Activated CD4-positive, CD25-positive, alpha-beta regulatory T cell treated with anti-CD3 and anti-CD28 coated beads, Interleukin-2, amount 50 U/mL, for 72 hours (primary cell): ENCODE data around the gene PGBD5.
A peak's percentile ranks its signal among the peaks of the same experiment; 100 is the strongest.

Source experiments
- DNase-seq: peaks from one replicate; pipeline ENCODE4 v3.0.0; 2021

Gene PGBD5

DNA sequence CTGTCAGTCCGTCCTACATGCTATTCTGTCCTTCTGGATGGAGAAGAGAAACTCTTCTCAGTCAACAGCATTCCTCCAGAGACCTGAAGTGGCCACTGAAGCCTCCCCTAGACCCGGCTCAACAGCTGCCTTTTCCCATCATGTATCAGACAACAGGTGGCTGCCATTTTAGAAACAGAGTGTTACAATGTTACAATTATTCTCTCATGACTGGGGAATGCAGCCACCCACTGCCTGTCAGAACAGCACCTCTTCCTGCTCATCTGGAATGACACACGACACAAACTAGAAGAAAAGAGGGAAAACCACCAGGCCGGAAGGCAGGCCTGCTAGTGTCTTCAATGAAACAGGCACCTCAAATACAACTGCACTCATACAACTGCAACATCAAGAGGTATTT is 105.3 kb downstream of the PGBD5 start:
- no peak for DNase-seq

DNA sequence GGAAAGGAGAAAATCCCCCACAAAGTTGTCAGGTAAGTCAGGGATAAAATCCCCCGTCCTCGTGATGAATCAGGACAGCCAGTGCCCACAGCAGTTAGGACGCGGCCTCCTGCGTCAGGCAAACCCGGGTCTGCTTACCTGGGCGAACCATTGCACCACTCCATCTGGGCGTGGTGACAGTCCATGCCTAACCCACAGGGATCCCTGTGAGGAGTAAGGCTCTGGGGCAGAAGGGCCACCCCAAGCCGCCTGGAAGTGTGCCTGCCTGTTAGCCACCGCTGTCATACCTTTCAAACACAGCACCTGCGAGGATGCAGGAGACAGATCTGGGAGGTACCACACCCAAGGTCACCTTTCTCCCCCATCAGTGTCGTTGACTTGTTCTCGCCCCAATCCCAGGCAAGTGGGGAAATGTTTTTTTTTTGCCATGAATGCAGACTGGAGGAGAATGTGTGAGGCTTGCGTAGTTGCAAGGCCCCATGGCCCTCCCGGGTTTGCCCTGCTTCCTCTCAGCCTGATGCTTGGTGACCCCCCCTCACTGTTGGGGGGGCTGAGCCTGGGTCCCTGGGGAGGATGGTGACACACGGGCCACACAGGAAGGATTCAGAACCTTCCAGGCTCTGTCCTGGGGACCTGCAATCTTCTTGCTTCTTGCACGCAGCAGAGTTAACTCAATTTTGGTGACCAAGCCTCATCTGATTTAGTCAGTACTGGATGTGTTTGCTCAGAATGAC is 107.0 kb downstream of the PGBD5 start:
- no peak for DNase-seq

GRCh38 chr1:230317823-230318819 is 108.0 kb downstream of the PGBD5 start:
- DNase-seq: no peak

DNA sequence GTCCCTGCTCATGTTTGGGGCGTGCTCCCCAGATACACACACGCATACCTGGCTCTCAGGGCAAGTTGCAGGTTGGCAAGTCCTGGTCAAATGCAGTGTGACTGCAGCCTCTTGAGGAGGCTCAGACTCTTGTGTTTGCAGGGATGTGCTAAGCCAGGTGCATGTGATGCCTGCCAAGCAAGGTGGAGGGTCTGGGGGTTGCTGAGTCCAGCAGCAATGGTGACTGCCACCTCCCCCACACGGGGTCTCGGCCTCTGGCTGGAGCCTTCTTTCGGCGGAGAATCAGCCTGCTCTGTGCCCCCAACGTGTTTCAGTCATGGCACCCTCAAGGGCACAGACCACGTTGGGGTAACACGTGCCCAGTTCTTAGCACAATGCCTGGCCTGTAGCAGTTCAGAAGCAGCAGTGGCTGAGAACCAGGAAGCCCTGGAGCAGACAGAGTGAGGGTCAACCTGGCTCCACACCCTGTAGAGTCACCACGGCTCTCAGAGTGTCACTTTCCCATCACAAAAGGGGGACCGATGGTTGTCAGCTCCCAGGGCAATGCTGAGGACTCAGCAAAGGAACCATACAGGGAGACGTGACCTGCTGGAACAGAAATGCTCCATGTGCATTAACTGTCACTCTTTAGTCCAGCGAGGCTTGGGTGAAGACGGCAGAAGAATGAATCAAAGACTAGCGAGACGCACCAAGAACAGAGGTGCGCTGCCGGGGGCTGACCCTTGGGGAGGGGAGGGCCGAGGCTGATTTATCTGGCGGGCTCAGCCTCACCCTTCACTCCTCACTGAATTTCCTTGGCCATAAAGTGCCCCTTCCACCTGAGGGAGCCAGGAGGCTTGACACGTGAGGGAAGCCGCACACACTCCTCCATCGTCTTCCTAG is 109.0 kb downstream of the PGBD5 start:
- no peak for DNase-seq

DNA sequence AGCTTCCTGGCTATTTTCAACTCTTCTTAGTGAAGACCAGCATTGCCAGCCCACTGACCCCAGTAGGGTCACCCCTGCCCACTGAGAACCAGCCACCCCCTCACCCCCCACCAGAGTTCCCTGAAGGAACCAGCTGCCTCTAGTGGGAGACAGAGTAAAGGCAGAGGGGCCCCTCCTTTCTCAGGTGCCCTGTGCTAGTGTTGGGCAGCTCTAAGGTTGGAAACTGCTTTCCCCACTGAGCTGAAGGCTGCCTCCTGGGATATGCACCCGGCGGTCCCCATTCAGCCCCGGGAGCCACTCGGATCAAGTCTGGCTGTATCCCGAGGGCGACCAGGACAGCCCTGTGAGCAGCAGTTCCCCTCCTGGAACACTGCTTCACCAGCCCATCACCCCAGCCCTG is 111.0 kb downstream of the PGBD5 start:
- DNase-seq: no peak

DNA sequence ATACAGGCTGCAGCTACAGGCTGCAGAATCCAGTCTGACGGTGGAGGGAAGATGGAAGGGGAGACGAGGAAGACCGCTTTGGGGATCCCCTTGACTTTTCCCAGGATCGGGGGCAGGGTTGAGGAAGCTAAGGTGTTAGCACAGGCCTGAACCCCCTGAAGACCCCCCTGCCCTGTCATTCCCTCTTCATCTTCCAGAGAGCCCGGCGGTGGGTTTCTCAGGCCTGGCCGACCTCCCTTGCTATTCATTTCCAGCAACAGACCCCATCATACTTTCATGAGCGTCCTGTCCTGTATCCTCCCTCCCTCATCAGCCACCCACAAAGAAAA is 112.0 kb downstream of the PGBD5 start:
- DNase-seq: no peak

GRCh38 chr1:230313453-230314141 is 112.5 kb downstream of the PGBD5 start:
- DNase-seq: no peak

DNA sequence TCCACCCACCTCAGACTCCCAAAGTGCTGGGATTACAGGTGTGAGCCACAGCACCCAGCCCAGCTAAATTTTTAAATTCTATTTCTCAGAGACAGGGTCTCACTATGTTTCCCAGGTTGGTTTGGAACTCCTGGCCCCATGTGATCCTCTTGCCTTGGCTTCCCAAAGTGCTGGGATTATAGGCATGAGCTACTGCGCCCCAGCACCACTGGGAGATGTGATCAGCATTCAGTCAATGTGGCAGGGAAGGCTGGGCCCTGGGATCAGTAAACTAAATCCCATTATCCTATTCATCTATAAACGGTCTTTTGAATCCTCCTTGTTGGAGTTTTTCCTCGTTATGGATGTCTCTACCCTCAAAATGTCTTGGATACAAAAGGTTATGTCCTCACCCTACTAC is 113.5 kb downstream of the PGBD5 start:
- no peak for DNase-seq

DNA sequence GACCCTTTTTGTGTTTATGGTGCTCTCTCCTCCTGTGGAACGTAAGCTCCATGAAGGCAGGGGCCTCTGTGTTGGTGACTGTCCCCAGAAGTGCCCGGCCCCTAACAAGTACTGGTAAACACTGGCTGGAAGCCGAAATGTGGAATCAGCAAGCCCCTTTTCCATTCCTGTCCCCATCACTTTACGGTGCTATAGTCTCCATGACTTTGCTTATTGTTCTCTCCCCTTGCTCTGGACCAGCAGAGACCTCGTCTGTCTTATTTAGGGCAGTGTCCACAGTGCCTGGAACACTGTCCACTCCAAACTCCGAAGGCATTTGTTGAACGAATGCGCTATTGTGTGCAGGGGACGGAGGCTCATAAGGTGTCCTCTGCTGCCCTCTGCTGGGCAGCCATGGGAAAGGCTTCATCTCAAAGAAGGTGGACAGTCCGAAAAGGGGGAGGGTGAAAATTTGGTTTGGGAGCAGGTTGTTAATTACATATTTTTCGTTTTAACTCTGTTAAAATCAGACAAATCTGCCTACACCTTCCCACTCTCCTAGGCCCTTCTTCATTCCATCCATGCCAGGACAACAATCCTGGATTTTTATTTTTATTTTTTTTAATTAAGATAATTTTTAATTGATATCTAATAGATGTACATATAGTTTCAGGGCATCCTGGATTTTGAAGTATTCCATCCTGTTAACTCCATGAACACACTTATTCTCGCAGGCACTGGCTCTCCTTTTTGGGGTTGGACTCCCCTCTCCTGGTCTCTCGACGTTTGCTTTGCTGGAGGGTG is 115.6 kb downstream of the PGBD5 start:
- peak; percentile 74 for DNase-seq

GRCh38 chr1:230309646-230310177 is 116.4 kb downstream of the PGBD5 start:
- no peak for DNase-seq

- DNase-seq: no peak
Observed at GRCh38 chr1:230308821-230309220, 117.3 kb downstream of the PGBD5 start.

- no peak for DNase-seq
Observed at GRCh38 chr1:230308039-230308438, 118.1 kb downstream of the PGBD5 start.

- DNase-seq: no peak
Observed at GRCh38 chr1:230307213-230307612, 118.9 kb downstream of the PGBD5 start.

DNA sequence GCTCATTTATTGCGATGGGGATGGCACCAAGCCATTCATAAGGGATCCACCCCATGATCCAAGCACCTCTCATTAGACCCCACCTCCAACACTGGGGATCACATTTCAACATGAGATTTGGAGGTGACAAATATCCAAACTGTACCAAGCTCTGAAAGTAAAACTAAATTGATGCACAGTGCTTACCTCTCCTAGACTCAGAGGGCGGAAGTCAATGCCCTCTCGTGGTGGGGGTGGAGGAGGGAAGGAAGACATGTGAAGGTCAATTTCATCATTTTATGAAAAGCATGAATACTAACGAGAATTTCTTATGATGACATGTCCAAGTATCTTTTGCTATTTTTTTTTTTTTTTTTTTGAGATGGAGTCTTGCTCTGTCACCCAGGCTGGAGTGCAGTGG is 120.0 kb downstream of the PGBD5 start:
- no peak for DNase-seq

DNA sequence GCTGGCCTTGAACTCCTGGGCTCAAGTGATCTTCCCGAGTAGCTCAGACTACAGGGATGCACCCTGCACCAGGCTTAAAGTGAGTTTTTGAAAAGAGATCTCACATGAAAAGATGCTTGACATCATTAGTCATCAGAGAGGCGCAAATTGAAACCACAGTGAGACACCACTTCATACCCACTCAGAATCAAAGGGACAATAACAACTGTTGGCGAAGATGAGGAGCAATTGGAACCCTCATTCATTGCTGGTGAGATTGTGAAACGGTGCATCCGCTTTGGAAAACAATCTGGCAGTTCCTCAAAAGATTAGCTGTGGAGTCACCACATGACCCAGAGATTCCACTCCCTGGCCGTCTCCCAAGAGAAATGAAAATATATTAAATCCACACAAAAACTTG is 122.3 kb downstream of the PGBD5 start:
- DNase-seq: no peak

- DNase-seq: no peak
Observed at GRCh38 chr1:230303069-230303468, 123.1 kb downstream of the PGBD5 start.

GRCh38 chr1:230301822-230302221 is 124.3 kb downstream of the PGBD5 start:
- no peak for DNase-seq

GRCh38 chr1:230301322-230301721 is 124.8 kb downstream of the PGBD5 start:
- DNase-seq: no peak

DNA sequence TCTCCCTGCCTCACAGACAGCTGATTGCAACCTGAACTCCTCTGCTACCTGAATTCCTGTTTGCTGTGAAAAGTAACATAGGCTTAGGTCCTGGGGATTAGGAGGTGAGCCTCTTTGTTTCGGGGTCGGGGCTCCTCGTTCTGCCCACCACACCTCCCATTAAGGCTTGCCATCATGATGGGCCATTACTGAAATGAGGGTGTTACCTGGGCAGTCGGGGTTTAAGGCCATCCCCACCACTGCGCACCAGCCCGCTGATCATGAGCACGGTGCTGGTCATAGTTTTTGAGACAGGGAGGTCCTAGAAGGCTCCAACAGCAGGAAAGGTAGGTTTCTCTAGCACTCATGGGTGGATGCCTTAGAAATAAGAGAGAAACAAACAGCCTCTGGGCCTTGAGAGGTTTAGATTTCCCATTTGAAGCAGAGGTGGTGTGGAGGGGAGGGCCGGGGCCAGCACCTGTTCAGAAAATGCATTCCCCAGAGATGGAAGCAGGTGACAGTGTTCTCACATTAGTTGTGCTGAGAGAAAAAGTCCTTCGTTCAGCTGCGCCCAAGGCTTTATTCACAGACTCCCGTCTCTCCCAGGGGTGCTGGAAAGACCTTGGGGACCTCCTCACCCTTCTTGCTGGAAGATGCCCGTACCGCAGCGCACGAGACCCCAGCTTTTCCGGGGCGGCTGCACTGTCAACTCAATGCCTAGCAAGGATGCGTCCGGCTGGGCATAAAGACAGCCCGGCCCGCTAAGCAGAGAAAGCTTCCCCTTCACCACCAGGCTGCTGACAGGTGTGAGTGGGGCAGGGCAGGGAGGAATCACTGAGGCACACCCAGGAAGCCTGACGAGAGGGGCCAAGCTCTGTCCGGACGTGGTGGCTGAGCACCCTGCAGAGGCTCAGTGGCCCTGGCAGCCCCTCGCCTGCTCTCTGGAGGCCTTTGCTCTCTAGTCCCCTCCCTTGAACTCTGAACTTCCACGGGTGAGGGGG is 125.5 kb downstream of the PGBD5 start:
- DNase-seq: no peak
